ENCODE measurements around the gene PTPRD. TPM values are rescaled to one million over a fixed set of nuclear protein-coding genes. Genes with fewer than 3 reads are reported as not detected.

PTPRD gene
- total RNA-seq, 1 experiment from 2014 or later, result 69.6 TPM

DNA sequence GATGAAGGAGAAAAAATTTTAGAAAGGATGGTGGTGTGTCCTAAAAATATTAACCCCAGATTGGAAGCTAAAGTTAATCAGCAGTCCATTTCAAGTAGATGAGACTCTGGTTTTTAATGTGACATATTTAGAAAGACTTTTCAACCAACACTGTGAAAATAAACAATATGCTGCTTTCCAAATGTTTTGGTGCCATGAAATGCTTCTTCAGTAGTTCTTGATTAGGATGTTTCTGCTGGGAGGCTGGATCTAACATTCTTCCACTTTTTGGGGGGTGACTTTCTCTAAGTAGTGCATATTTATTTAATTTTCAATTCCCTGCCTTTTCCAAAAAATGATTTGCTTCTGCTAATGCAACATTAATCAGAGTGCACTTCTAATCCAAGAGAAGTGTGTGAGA lies 2219.9 kb downstream of the PTPRD start (continued):
- TF ChIP-seq, protein P1, sequence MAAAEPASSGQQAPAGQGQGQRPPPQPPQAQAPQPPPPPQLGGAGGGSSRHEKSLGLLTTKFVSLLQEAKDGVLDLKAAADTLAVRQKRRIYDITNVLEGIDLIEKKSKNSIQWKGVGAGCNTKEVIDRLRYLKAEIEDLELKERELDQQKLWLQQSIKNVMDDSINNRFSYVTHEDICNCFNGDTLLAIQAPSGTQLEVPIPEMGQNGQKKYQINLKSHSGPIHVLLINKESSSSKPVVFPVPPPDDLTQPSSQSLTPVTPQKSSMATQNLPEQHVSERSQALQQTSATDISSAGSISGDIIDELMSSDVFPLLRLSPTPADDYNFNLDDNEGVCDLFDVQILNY (CRISPR knock-in tag; IDR thresholded peaks at IDR 0.05), result no peak

DNA sequence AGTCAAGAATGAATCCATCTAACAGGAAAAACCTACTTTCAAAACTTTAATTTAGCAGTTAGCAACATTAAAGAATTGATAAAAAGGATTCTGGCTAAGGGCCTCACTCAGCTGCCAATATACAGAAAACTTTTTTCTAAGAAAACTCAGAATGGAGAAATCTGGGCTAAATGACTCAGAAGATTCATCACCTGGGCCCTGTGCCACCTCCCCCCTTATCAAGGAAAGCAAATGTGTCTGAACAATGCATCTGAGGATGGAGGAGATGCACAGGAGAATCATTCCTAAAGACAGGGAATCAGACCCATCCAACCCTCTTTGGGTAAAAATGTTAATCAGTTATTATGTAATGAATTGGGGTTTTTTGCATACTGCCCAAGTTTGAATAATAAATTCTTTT lies 2221.2 kb downstream of the PTPRD start:
- ChIA-PET POLR2A (no interaction called here), CTCF (no interaction called here)
- no peaks in the 10 kb centered on the region for H3K36me3 Mint-ChIP-seq
- H3K4me3 Mint-ChIP-seq, result no peak overlapping the region
- H3K27ac Mint-ChIP-seq, result no peak overlapping the region
- H3K9me3 Mint-ChIP-seq, result no peaks in the 10 kb centered on the region
- peaks cover 23% of the 10 kb centered on the region for H3K4me1 Mint-ChIP-seq
- H3K27me3 Mint-ChIP-seq (ENCODE audit: low read depth), result no peaks in the 10 kb centered on the region
- ATAC-seq (no peak), DNase-seq (ENCODE audit: low spot score) (no peak)
- TF ChIP-seq, protein P2, sequence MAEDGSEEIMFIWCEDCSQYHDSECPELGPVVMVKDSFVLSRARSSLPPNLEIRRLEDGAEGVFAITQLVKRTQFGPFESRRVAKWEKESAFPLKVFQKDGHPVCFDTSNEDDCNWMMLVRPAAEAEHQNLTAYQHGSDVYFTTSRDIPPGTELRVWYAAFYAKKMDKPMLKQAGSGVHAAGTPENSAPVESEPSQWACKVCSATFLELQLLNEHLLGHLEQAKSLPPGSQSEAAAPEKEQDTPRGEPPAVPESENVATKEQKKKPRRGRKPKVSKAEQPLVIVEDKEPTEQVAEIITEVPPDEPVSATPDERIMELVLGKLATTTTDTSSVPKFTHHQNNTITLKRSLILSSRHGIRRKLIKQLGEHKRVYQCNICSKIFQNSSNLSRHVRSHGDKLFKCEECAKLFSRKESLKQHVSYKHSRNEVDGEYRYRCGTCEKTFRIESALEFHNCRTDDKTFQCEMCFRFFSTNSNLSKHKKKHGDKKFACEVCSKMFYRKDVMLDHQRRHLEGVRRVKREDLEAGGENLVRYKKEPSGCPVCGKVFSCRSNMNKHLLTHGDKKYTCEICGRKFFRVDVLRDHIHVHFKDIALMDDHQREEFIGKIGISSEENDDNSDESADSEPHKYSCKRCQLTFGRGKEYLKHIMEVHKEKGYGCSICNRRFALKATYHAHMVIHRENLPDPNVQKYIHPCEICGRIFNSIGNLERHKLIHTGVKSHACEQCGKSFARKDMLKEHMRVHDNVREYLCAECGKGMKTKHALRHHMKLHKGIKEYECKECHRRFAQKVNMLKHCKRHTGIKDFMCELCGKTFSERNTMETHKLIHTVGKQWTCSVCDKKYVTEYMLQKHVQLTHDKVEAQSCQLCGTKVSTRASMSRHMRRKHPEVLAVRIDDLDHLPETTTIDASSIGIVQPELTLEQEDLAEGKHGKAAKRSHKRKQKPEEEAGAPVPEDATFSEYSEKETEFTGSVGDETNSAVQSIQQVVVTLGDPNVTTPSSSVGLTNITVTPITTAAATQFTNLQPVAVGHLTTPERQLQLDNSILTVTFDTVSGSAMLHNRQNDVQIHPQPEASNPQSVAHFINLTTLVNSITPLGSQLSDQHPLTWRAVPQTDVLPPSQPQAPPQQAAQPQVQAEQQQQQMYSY (CRISPR knock-in tag; IDR thresholded peaks at IDR 0.05), result no peak
- TF ChIP-seq, protein P3, sequence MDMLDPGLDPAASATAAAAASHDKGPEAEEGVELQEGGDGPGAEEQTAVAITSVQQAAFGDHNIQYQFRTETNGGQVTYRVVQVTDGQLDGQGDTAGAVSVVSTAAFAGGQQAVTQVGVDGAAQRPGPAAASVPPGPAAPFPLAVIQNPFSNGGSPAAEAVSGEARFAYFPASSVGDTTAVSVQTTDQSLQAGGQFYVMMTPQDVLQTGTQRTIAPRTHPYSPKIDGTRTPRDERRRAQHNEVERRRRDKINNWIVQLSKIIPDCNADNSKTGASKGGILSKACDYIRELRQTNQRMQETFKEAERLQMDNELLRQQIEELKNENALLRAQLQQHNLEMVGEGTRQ (CRISPR knock-in tag; IDR thresholded peaks at IDR 0.05), result no peak
- TF ChIP-seq NFE2L1 (CRISPR knock-in tag; IDR thresholded peaks at IDR 0.05), result no peak
- TF ChIP-seq, protein P4, sequence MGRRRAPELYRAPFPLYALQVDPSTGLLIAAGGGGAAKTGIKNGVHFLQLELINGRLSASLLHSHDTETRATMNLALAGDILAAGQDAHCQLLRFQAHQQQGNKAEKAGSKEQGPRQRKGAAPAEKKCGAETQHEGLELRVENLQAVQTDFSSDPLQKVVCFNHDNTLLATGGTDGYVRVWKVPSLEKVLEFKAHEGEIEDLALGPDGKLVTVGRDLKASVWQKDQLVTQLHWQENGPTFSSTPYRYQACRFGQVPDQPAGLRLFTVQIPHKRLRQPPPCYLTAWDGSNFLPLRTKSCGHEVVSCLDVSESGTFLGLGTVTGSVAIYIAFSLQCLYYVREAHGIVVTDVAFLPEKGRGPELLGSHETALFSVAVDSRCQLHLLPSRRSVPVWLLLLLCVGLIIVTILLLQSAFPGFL (CRISPR knock-in tag; IDR thresholded peaks at IDR 0.05; ENCODE audit: borderline replicate concordance), result no peak
- no peak for TF ChIP-seq SMAD4 (CRISPR knock-in tag; IDR thresholded peaks at IDR 0.05)
- TF ChIP-seq, protein P5, sequence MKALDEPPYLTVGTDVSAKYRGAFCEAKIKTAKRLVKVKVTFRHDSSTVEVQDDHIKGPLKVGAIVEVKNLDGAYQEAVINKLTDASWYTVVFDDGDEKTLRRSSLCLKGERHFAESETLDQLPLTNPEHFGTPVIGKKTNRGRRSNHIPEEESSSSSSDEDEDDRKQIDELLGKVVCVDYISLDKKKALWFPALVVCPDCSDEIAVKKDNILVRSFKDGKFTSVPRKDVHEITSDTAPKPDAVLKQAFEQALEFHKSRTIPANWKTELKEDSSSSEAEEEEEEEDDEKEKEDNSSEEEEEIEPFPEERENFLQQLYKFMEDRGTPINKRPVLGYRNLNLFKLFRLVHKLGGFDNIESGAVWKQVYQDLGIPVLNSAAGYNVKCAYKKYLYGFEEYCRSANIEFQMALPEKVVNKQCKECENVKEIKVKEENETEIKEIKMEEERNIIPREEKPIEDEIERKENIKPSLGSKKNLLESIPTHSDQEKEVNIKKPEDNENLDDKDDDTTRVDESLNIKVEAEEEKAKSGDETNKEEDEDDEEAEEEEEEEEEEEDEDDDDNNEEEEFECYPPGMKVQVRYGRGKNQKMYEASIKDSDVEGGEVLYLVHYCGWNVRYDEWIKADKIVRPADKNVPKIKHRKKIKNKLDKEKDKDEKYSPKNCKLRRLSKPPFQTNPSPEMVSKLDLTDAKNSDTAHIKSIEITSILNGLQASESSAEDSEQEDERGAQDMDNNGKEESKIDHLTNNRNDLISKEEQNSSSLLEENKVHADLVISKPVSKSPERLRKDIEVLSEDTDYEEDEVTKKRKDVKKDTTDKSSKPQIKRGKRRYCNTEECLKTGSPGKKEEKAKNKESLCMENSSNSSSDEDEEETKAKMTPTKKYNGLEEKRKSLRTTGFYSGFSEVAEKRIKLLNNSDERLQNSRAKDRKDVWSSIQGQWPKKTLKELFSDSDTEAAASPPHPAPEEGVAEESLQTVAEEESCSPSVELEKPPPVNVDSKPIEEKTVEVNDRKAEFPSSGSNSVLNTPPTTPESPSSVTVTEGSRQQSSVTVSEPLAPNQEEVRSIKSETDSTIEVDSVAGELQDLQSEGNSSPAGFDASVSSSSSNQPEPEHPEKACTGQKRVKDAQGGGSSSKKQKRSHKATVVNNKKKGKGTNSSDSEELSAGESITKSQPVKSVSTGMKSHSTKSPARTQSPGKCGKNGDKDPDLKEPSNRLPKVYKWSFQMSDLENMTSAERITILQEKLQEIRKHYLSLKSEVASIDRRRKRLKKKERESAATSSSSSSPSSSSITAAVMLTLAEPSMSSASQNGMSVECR (CRISPR knock-in tag; IDR thresholded peaks at IDR 0.05; ENCODE audit: borderline replicate concordance), result no peak
- TF ChIP-seq NR3C1 (CRISPR knock-in tag; conservative IDR thresholded peaks at IDR 0.05; ENCODE audit: low read depth), result no peak
- TF ChIP-seq, protein P6, sequence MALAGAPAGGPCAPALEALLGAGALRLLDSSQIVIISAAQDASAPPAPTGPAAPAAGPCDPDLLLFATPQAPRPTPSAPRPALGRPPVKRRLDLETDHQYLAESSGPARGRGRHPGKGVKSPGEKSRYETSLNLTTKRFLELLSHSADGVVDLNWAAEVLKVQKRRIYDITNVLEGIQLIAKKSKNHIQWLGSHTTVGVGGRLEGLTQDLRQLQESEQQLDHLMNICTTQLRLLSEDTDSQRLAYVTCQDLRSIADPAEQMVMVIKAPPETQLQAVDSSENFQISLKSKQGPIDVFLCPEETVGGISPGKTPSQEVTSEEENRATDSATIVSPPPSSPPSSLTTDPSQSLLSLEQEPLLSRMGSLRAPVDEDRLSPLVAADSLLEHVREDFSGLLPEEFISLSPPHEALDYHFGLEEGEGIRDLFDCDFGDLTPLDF (CRISPR knock-in tag; IDR thresholded peaks at IDR 0.05), result no peak

DNA sequence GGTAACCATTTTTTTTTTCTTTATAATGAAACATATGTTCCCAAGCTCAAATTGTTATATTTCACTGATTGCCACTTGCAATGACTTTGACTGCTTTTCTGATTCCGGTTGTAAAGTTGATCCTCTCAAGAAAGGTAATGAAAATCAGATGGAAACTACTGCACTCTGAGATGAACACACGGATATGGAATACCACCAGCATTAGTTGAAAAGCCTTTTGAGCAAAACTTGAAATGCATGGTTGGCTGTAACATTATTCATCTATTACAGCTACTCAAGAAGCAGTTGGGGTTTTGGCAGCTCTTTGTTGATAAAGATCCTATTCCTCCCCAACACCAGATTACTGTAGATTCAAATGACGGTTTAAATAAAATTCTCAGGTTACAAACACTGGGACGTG lies 2221.7 kb downstream of the PTPRD start:
- peaks cover 23% of the 10 kb centered on the region for H3K4me1 Mint-ChIP-seq
- no peaks in the 10 kb centered on the region for H3K9me3 Mint-ChIP-seq
- ChIA-PET POLR2A (no interaction called here), CTCF (no interaction called here)
- H3K27ac Mint-ChIP-seq, result no peak overlapping the region
- DNase-seq (ENCODE audit: low spot score) (no peak), ATAC-seq (no peak)
- H3K27me3 Mint-ChIP-seq (ENCODE audit: low read depth), result no peaks in the 10 kb centered on the region
- no peak for TF ChIP-seq ZNF263 (CRISPR knock-in tag; IDR thresholded peaks at IDR 0.05; ENCODE audit: low read depth)
- H3K36me3 Mint-ChIP-seq, result no peaks in the 10 kb centered on the region
- H3K4me3 Mint-ChIP-seq, result no peak overlapping the region
